ENCODE results near the gene BLACAT1.
"Not testable (repeated sequence)": the region's sequence is repeated elsewhere in the genome, so short reads cannot be mapped to it uniquely, and the experiment has no call there.

Gene BLACAT1

DNA sequence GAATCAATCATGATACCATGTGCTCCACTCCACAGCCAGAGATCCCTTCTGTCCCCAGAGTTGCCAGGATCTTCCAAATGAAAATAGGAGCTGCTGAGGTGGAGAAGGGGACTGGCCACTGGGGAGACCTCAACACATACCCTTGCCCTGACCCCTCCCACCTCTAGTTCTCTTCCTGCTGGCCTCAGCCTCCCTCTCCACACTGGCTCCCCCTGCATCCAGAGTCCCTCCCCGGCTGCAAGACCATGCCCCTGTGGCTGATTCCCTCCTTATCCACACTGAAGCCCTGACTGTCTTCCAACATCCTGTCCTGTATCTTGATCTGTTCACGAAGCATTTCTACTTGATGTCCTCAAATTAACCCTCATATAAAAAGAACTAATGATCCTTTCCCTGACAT lies 27.5 kb upstream of the BLACAT1 start:
- no peak for DNase-seq

DNA sequence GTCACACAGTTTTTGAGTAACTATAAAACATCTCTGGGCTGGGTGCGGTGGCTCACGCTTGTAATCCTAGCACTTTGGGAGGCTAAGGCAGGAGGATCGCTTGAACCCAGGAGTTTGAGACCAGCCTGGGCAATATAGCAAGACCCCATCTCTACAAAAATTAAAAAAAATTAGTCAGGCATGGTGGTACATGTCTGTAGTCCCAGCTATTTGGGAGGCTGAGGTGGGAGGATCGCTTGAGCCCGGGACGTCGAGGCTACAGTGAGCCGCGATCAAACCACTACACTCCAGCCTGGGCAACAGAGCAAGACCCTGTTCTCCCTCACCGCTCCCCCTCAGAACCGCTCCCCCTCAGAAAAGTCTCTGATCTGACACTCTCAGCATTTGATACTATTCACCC lies 26.7 kb upstream of the BLACAT1 start:
- DNase-seq: not testable (repeated sequence)

DNA sequence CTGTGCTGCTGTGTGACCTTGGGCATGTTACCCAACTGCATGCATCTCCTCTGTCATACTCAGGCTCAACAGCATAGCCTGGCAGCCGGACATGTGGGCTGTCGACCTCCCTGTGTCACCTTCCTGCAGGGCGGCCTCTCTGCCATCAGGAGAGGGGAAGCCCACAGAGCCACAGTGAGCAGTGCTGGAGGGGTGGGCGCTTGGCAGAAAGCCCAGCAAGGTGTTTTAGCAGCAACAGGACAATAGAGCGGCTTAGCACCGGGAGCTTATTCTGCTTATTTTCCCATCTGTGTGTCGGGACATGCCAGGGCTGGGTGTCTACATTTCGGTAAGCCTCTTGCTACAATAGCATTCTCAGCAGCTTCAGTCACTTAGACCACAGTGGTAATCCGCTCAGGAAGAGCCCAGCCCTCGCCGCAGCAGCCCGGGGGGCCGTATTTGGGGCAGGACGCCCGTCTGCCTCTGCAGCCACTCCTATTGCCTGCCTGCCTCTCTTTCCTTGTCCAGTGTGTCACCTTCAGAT lies 25.8 kb upstream of the BLACAT1 start:
- no peak for DNase-seq

DNA sequence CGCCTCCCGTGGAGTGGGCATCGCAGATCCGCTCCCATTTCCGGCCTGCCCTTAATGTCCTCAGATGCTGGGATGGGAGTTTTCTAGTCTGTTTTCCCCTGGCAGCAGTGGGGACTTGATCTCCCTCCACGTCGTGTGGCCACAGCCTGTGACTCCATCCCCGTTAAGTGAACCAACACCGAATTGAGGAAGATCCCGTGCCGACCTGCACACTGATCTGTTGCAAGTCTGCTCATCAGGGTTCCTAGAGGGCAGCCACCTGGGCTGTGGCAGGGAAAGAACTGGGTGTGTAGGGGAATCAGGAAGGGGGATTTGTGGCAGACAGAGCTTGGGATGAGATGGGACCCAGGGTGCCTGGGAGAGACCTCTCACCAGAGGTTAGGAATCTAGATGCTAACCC lies 25.4 kb upstream of the BLACAT1 start:
- no peak for DNase-seq

DNA sequence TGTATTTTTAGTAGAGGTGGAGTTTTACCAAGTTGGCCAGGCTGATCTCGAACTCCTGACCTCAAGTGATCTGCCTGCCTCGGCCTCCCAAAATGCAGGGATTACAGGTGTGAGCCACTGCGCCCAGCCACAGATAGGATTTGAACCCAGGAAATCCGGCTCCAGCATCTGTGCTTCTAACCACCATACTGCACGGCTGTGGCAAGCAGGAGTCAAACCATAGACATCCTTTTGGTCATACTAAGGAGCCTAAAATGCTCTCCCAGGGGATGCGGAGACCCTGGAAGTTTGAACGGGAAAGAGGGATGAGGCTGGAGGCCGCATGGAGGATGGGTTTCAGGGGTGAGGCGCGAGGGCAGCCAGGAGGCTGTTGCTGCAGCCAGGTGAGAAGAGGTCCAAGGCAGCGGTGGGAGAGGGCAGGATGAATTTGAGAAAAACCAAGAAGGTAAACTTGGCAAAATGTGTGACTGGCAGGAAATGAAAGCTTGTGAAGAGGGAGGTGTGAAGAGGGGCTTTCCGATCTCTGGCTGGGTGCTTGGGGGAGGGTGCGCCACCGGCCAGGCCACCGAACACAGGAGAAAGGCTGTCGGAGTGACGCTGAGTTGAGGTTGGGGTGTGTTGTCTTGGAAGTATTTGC lies 24.6 kb upstream of the BLACAT1 start:
- DNase-seq: no peak

DNA sequence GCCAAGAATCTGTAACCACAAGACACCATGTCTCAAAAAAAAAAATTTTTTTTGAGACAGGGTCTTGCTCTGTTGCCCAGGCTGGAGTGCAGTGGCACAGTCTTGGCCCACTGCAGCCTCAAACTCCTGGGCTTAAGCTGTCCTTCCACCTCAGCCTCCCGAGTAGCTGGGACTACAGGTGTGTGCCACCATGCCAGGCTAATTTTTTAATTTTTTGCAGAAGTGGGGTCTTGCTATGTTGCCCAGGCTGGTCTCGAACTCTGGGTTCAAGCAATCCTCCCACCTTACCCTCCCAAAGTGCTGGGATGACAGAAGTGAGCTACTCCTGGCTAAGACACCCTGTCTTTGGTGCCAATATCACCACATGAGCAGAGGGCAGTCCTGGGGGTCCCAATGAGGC lies 23.1 kb upstream of the BLACAT1 start:
- not testable (repeated sequence) for DNase-seq

DNA sequence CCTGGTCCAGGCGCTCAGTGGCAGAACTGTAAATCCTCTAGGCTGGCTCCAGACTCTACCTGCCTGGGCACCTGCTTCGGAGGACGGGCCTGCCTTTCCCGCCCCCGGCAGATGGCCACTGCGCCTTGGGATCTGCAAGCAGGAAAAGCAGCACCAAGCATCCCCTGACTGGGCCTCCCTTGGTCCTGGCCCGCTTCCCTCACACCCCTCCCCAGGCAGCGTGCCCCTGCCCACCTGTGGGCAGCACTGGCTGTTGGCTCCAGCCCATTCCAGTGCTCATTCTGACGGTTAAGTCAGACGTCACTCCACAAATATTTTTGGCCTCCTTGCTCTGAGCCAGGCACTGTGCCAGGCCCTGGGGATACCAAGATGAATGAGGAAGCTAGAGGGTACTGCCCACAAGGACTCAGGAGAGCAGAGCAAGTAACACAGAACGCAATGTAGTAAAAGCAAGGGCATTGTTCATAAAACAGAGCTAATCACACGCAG lies 22.0 kb upstream of the BLACAT1 start:
- DNase-seq: no peak

DNA sequence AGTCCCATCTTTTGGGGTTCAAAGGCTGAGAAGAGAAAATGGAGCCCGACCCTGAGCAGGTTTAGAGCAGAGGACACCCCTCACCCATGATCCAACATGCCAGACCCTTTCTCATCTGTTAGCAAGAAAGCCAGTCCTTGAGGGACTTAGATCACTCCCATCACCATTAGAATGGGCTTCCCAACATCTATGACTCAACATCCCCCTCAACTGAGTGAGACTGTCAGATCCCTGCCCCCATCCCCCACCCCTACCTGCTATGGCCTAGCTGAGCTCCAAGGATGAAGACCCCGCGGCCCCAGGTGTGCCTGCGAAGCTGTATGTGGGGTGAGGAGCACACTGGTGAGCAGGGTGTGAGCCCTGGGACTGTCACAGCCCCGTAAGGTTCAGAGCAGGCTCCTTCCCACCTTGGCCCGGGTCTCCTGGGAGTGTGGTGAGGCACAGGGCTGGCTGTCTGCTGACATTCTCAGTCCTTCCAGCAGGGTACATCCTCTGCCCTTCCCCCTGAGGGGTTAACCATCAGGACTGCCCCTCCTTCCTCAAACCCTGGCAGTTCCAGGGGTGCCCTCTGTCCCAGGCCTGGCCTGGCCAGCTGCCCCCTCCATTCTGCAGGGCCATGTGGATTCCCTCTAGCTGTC lies 21.4 kb upstream of the BLACAT1 start:
- no peak for DNase-seq

DNA sequence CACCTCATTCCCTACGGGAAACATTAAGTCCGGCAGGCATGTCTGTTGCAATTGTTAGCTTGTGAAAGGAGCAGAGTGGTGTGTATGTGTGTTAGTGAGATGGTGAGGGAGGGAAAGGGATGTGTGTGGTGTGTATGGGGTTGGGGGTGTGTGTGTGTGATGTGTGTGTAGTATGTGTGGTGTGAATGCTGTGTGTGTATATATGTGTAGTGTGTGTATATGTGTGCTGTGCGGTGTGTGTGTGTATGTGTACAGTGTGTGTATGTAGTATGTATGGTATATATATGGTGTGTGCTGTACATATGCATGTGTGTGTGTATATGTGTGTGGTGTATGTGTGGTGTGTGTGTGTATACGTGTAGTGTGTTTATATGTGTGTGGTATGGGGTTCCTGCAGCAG lies 20.8 kb upstream of the BLACAT1 start:
- DNase-seq: no peak

DNA sequence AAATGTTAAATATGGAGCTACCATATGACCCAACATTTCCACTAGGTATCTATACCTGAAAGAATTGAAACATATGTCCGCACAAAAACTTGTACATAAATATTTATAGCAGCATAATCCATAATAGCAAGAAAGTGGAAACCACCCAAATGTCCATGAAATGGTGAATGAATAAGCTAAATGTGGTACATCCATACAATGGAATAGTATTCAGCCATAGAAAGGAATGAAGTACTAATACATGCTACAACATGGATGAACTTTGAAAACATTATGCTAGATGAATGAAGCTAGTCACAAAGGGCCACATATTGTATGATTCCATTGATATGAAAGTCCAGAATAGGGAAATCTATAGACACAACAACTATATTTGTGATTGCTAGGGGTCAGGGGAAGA lies 20.0 kb upstream of the BLACAT1 start:
- DNase-seq: no peak

DNA sequence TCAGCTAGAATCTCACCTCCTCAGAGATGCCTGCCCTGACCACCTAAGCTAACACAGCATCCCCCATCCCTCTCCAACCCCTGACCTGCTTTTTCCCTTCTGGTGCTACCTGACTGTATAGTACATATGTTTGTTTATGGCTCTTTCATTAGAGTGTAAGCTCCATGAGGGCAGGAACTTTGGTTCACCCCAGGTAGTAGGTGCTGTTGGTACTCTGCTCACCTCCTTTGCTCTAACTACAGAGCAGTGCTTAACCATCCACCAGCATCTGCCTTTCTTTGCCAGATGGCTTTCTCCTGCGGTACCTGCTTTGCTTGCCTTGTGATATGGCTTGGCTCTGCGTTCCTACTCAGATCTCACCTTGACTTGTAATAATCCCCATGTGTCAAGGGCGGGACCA lies 18.7 kb upstream of the BLACAT1 start:
- DNase-seq: no peak

DNA sequence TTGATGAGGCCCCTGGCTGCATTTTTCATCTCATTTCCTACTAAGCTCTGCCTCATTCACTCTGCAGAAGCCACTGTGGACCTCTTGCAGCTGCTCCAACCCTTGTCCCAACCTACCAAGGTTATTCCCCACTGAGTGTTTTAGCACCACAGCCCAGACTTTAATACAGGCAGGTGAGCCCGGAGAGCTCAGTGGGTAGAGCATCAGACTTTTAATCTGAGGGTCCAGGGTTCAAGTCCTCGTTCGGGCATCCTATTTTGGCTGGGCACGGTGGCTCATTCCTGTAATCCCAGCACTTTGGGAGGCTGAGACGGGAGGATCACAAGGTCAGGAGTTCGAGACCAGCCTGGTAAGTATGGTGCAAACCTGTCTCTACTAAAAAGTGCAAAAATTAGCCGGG lies 18.1 kb upstream of the BLACAT1 start:
- DNase-seq: no peak

DNA sequence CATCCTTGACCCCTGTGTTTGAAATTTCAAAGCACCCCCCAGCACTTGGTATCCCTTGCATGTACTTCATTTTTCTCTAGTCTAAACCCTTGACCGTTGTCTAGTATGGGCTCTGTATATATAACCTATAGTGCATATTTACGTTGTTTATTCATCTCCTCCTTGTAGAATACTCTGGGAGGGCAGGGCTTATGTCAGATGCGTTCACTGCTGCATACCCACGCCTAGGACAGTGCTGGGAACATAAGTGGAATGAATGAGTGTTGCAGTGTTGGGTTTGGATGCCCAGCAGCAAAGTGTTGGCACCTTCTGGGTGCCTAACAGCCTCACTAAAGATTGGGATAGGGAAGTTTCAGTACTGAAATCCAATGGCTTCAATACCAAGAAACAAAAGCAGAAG lies 17.6 kb upstream of the BLACAT1 start:
- no peak for DNase-seq

DNA sequence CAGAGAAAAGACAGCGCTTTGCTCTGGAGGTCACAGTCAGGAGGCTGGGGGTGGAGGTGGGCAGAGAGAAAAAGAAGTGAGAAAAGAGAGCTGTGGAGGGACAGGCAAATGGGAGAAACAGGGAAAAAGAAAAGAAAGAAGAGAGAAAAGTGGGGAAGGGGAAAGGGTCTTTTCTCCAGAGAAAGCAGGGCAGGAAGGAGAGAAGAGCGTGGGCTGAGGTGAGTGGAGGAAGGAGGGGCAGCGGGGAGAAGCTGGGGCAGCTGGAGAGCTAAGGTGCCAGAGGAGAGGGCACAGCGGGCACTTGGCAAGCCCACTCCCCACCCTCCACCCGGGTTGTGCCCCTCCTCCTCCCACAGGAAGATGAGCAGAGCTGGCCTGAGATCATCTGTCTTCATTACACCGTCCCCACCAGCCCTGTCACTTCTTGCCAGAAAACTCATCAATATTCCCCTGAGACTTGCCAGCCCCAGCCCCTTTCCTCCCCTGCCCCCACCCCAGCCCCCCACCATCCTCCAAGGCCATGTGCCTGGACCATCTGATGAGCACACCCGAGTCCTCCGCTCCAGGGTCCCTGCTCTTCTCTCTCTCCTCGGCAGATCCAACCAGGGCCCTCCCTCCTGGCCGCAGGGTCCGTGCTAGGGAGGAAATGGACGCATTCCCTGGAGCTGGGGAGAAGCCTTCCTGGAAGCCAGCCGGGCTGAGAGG lies 17.0 kb upstream of the BLACAT1 start:
- DNase-seq: no peak

DNA sequence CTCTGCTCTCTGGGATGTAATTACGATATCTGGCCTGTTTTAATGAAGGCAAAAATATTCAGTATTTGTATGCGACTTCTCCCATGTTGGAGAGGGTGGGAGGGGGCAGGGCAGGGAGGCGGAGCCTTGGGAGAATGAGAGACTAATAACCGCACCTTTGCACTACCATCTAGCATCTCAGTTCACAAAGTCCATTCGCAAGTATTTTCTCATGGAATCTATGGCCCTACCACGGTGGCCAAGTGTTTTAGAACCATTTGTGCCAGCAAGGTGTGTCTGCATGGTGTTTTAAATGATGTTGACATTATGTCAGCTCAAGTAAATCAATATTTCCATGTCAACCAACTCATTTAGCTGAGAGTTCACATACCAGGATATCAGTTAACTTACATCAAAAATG lies 14.3 kb upstream of the BLACAT1 start:
- no peak for DNase-seq

DNA sequence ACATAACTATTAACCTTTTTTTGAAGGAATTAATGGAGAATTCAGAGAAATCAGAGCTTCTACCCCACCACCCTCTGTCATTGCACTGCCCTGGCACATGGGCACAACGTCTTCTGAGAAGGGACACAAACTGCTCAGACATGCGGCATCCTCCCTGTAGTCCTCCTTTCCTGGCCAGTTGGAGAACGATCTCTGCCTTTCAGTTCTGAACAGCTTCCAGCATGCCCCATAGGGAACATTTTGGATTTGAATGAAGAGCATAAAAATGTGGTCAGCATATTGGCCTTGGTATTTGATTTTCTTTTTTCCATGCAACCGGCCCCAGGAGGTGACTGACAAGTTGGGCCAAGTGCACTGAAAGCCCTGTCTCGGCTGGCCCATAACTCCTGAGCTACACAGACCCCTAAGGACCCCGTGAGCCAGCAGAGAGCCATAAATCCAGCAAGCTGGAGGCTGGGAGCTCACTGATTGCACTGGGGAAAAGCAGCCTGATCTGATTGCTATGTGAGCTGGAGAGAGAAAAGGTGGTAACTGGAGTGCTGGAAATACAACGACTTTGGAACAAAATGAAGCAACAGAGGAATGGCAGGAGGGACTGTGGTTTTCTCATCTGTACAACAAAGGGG lies 10.9 kb upstream of the BLACAT1 start:
- no peak for DNase-seq

DNA sequence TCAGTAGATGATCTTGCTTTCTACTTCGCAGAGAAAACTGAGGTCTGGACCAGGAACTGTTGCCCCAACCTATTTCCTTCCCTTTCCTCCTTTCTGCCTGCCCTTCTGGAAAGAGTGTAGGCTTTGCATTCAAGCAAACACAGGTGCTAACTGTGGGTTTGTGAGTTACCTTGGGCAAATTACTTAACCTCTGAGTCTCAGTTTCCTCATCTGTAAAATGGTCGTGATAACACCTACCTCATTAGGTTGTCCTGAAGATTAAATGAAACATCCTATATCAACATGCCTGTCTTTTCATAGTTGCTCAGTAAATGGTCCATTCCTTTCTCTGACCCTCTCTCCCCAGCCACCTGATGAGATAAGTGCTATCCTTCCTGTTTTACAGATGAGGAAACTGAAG lies 9.5 kb upstream of the BLACAT1 start:
- DNase-seq: no peak

DNA sequence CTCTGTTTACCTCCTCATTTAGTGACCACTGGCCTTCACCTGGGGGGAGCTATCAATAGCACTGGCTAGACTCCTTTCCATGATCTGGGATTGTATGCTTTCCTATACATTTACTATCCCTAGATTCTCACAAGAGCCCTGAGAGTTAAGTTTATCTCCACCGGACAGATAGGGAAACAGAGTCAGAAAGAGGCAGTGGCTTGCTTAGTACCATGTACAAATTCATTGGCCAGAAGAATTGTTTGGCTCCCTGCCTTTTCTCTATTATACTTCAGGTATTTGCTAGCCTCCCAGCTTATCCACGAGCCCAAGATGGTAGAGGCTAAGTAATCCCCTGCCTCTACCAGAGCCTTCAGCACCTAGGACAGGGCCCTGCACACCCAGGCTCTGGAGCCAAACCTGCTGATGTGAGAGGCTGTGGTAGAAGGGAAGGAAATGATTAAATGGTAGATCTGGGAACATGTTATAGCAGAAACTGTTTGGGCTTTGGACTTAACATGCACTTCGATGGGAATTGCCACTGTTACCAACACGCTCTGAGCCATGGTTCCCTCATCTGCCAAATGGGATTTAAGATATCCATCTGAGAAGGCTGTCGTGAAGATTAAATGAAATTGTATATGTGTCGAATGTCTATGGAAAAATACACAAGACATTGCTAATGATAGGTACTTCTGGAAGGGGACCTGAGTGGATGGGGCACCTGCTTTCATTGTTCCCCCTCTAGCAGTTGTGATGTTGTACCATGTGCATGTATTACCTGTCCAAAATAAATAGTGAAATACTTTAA lies 3.1 kb upstream of the BLACAT1 start:
- DNase-seq: no peak

DNA sequence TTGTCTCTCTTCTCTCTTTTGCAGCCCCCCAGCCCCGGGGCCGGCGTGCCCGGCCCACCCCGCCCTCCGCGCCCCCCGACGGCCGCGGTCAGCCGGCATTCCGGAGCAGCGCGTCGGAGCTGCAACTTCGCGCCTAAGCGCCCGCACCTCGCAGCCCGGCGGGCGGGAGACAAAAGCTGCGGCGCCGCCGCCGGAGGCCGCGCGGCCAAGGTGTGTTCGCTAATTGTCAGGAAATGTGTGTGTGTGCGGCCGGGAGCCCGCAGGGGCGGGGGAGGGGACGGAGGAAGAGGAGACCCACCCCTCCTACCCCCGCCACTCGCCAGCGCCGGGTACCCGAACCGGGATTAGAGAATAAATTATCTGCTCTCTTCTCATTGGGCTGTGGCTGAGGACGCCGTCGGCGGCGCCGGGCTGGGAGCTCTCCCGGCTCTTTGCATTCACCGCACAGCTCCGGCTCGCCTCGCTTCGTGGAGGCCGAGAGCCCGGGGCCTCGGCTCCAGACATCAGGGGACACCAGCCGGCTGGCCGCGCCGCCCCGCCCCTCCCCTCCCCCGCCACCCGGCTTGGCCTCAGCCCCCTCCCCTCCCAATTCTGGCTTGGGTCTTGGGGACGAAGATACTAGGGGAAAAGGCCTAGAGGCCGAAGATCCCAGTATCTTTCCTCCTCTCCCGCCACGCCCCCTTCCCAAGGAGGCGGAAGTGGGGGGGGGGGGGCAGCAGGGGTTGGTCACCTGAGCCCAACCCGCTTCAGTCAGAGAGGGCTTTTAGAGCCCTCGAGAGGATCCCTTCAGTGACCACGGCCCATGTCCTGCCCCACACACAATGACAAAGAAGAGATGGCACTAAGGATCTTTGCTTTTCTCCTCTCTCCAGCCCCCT lies 1.3 kb upstream of the BLACAT1 start:
- peak; percentile 79 for DNase-seq

DNA sequence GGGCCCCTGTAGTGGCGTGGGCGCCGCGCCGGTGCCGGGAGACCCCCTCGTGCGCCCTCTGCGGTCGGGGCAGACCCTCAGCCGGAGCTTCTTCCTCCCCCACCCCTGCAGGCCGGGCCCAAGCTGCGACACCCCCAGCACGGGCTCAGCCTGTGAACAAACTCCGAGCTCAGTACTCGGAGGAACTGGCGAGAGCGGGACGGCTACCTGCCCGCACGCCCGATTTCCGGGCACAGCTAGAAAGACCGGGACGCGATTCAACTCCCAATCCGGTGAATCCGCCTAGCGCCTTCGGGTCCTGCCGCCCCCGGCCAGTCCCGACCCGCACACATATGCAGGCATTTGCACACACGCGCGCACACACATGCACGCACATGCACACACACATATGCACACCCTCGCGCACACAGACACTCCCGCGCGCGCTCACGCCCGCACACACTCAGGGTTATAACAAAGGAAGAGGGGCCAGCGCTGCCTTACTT lies 580 bp upstream of the BLACAT1 start:
- peak; percentile 79 for DNase-seq

DNA sequence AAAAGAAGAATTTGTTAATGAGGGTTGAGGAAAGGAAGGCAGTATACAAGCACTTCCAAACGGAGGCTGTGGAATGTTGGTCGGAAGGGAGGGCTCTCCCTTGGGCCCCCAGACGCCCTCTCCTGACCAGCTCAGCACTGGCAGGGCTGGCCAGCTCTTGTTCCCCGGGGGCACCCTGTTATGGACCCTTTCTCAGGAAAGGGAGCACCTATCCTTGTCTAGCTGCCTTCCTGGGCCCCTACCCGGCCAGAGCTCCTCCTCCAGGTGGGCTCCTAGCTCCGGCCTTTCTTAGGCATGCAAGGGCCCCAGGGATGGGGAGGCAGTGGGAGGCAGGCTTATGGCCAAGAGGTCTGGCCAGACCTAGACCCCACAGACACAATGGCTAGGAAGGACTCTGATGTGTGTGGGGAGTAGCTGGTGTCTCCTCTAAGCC lies 926 bp downstream of the BLACAT1 start:
- DNase-seq: peak; percentile 53

Data from retina (tissue), 1 donor.